Measurements from ENCODE around the gene TTLL9.

- TF ChIP-seq CTCF (IDR thresholded peaks at IDR 0.05): no peak
- TF ChIP-seq POLR2A (IDR thresholded peaks at IDR 0.05): no peak
These were observed 8.9 kb upstream of the TTLL9 start for GRCh38 chr20:31861385-31862156.

Measured in thyroid gland (tissue), 4 donors.